ENCODE measurements around the gene CLEC17A. TPM values are rescaled to one million over a fixed set of nuclear protein-coding genes. Genes with fewer than 3 reads are reported as not detected.

CLEC17A gene
- total RNA-seq, 1 experiment from 2014 or later, result not detected

- H3K4me1 ChIP-seq (replicated peaks; ENCODE audit: insufficient read depth), result peaks cover 11% of the 10 kb centered on the region
- no peak overlapping the region for H2AFZ ChIP-seq
- peak in 1 of 2 experiments; percentile 42 for DNase-seq
- 0 out of 2 replicates have a peak overlapping the region, but pooled peaks have one; percentile 1 for H3K27ac ChIP-seq
- ChIA-PET CTCF (interaction anchor here (0.7 to 1.2 kb wide), 4 partner anchors 24 to 85 kb away, joined by 3 to 11 read pairs (median 4); no protein-coding TSS in a partner anchor), POLR2A (ENCODE audit: unreplicated experiment) (interaction anchor here (0.5 to 0.7 kb wide), 3 partner anchors 38 to 365 kb away, joined by 3 to 6 read pairs (median 3); partner anchors contain the start of gene DNAJB1)
- H3K9me2 ChIP-seq (ENCODE audit: insufficient read depth), result no peaks in the 10 kb centered on the region
- no peaks in the 10 kb centered on the region for H3K9me3 ChIP-seq (ENCODE audit: insufficient read depth, low read depth)
- no peaks in the 10 kb centered on the region for H3K36me3 ChIP-seq (ENCODE audit: low read depth)
- H3K4me3 ChIP-seq, result no peak overlapping the region
- BruUV-seq (replicated peaks), result no TSS peak
- peaks cover 21% of the 10 kb centered on the region for H3F3A ChIP-seq (ENCODE audit: insufficient read depth, low read depth)
- no peak for TF ChIP-seq CTCF (conservative IDR thresholded peaks at IDR 0.05)
- TF ChIP-seq EZH2 (IDR thresholded peaks at IDR 0.05; ENCODE audit: low read depth), result no peak
- peaks cover 43% of the 10 kb centered on the region for H4K20me1 ChIP-seq (ENCODE audit: insufficient read depth)
- intact Hi-C loops (cut with micrococcal nuclease; ENCODE audit: unreplicated experiment), result loop anchor here (1.0 kb wide), 1 partner anchor 38 kb away; the partner anchor contains the start of gene DNAJB1
- H3K27me3 ChIP-seq (ENCODE audit: insufficient read depth, low read depth), result no peaks in the 10 kb centered on the region
- peaks cover 72% of the 10 kb centered on the region for H3K79me2 ChIP-seq (ENCODE audit: low read depth)
- H3K4me2 ChIP-seq, result peak overlapping the region; percentile 52
Observed at GRCh38 chr19:14555918-14556661, 26.8 kb upstream of the CLEC17A start.

GRCh38 chr19:14556662-14557188 lies 26.2 kb upstream of the CLEC17A start:
- TF ChIP-seq CTCF (conservative IDR thresholded peaks at IDR 0.05) (peak; percentile 97), EZH2 (IDR thresholded peaks at IDR 0.05; ENCODE audit: low read depth) (no peak)
- DNase-seq, result peak; percentile 59 to 77
- Histone ChIP-seq H3K9me2 (ENCODE audit: insufficient read depth) (no peaks in the 10 kb centered on the region), H3K27ac (0 out of 2 replicates have a peak overlapping the region, but pooled peaks have one; percentile 1), H3K4me1 (replicated peaks; ENCODE audit: insufficient read depth) (0 out of 2 replicates have a peak, but pooled peaks cover 6% of the 10 kb centered on the region), H3K79me2 (ENCODE audit: low read depth) (peaks cover 70% of the 10 kb centered on the region), H3K9me3 (ENCODE audit: insufficient read depth, low read depth) (no peaks in the 10 kb centered on the region), H4K20me1 (ENCODE audit: insufficient read depth) (peaks cover 43% of the 10 kb centered on the region), H3K4me2 (peak overlapping the region; percentile 52), H2AFZ (no peak overlapping the region), H3F3A (ENCODE audit: insufficient read depth, low read depth) (peaks cover 17% of the 10 kb centered on the region), H3K36me3 (ENCODE audit: low read depth) (no peaks in the 10 kb centered on the region), H3K4me3 (no peak overlapping the region), H3K27me3 (ENCODE audit: insufficient read depth, low read depth) (no peaks in the 10 kb centered on the region)
- intact Hi-C loops (cut with micrococcal nuclease; ENCODE audit: unreplicated experiment), result loop anchor here (1.0 kb wide), 1 partner anchor 38 kb away; the partner anchor contains the start of gene DNAJB1
- no TSS peak for BruUV-seq (replicated peaks)
- ChIA-PET CTCF (interaction anchor here (0.7 to 1.2 kb wide), 4 partner anchors 24 to 84 kb away, joined by 3 to 11 read pairs (median 4); no protein-coding TSS in a partner anchor), POLR2A (ENCODE audit: unreplicated experiment) (interaction anchor here (0.7 kb wide), 2 partner anchors 38 to 130 kb away, joined by 3 to 6 read pairs; partner anchors contain the start of gene DNAJB1)

- H4K20me1 ChIP-seq (ENCODE audit: insufficient read depth), result peaks cover 40% of the 10 kb centered on the region
- no peaks in the 10 kb centered on the region for H3K27me3 ChIP-seq (ENCODE audit: insufficient read depth, low read depth)
- ChIA-PET CTCF (no interaction called here), POLR2A (ENCODE audit: unreplicated experiment) (no interaction called here)
- DNase-seq, result no peak
- TF ChIP-seq CTCF (conservative IDR thresholded peaks at IDR 0.05) (no peak), EZH2 (IDR thresholded peaks at IDR 0.05; ENCODE audit: low read depth) (no peak)
- no peak overlapping the region for H3K4me2 ChIP-seq
- peaks cover 70% of the 10 kb centered on the region for H3K79me2 ChIP-seq (ENCODE audit: low read depth)
- H3K27ac ChIP-seq, result no peak overlapping the region
- H2AFZ ChIP-seq, result no peak overlapping the region
- H3K9me3 ChIP-seq (ENCODE audit: insufficient read depth, low read depth), result no peaks in the 10 kb centered on the region
- H3K4me3 ChIP-seq, result no peak overlapping the region
- peaks cover 2% of the 10 kb centered on the region; the same call in 1 of the 2 replicates for H3K36me3 ChIP-seq (ENCODE audit: low read depth)
- no TSS peak for BruUV-seq (replicated peaks)
- H3F3A ChIP-seq (ENCODE audit: insufficient read depth, low read depth), result peaks cover 17% of the 10 kb centered on the region
- no peaks in the 10 kb centered on the region for H3K9me2 ChIP-seq (ENCODE audit: insufficient read depth)
- intact Hi-C loops (cut with micrococcal nuclease; ENCODE audit: unreplicated experiment), result no loop called here
- 0 out of 2 replicates have a peak, but pooled peaks cover 6% of the 10 kb centered on the region for H3K4me1 ChIP-seq (replicated peaks; ENCODE audit: insufficient read depth)
Observed at GRCh38 chr19:14558370-14559066, 24.4 kb upstream of the CLEC17A start.
